GM12874 (cell line): ENCODE measurements around the gene TMEM256.

Source experiments
- TF ChIP-seq, protein P1 (sequence below): IDR thresholded peaks from 2 replicates; pipeline ENCODE4 v1.5.1; 2011; ENCODE audit warnings: low read depth, mild to moderate bottlenecking, control low read depth, low read length, moderate library complexity; ENCODE audit not compliant: insufficient read depth

The TMEM256 gene

GRCh38 chr17:7394452-7395191, 9.3 kb downstream of the TMEM256 start, which contains the start of gene PLSCR3:
Gene PLSCR3, minus strand, starts transcription at chr17:7394525. Its CDS starts 415 bp downstream, at chr17:7394110.
- TF ChIP-seq, protein P1, sequence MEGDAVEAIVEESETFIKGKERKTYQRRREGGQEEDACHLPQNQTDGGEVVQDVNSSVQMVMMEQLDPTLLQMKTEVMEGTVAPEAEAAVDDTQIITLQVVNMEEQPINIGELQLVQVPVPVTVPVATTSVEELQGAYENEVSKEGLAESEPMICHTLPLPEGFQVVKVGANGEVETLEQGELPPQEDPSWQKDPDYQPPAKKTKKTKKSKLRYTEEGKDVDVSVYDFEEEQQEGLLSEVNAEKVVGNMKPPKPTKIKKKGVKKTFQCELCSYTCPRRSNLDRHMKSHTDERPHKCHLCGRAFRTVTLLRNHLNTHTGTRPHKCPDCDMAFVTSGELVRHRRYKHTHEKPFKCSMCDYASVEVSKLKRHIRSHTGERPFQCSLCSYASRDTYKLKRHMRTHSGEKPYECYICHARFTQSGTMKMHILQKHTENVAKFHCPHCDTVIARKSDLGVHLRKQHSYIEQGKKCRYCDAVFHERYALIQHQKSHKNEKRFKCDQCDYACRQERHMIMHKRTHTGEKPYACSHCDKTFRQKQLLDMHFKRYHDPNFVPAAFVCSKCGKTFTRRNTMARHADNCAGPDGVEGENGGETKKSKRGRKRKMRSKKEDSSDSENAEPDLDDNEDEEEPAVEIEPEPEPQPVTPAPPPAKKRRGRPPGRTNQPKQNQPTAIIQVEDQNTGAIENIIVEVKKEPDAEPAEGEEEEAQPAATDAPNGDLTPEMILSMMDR: peak; percentile 64

DNA sequence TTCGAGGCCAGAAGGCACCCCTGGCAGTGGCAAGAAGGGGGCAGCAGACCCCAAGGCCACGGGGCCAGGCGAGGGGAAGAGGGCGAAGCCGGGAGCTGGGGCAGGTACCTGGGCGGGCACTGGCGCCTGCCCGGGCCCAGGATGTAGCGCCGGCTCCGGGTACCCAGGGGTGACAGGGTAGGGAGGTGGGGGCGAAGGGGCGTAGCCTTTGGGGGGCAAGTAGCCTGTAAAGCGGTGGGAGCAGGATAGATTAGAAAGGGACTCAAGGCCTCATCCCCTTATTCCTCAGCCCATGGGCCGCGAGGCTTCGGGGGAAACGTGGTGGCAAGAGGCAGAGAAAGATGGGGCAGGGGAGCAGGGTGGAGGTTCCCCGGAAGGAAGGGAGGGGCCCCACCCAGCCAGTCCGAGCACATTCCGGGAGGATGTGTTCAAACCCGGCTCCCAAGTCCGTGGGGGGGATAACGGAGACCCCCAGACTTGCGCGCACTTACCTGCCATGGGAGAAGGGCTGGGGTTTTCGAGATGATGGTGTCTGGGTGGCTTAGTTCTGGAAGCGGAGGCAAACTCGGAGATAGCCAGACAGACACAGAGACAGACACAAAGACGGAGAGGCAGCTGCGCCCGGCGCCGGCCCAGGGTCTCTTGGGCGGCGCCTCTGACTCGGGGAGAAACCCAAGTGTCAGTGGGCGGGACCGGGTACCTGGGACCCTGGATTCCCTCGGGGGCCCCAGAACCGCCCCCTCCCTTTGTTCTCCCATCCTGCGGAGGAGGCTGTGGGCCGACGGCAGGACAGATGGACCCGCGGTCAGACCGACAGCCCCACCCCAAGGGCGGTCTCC, 10.1 kb downstream of the TMEM256 start:
- TF ChIP-seq, protein P1: no peak

- TF ChIP-seq, protein P1: no peak
Observed at GRCh38 chr17:7392696-7393612, 10.9 kb downstream of the TMEM256 start.

- TF ChIP-seq, protein P1: no peak
Observed at GRCh38 chr17:7391307-7391706, 12.6 kb downstream of the TMEM256 start.

DNA sequence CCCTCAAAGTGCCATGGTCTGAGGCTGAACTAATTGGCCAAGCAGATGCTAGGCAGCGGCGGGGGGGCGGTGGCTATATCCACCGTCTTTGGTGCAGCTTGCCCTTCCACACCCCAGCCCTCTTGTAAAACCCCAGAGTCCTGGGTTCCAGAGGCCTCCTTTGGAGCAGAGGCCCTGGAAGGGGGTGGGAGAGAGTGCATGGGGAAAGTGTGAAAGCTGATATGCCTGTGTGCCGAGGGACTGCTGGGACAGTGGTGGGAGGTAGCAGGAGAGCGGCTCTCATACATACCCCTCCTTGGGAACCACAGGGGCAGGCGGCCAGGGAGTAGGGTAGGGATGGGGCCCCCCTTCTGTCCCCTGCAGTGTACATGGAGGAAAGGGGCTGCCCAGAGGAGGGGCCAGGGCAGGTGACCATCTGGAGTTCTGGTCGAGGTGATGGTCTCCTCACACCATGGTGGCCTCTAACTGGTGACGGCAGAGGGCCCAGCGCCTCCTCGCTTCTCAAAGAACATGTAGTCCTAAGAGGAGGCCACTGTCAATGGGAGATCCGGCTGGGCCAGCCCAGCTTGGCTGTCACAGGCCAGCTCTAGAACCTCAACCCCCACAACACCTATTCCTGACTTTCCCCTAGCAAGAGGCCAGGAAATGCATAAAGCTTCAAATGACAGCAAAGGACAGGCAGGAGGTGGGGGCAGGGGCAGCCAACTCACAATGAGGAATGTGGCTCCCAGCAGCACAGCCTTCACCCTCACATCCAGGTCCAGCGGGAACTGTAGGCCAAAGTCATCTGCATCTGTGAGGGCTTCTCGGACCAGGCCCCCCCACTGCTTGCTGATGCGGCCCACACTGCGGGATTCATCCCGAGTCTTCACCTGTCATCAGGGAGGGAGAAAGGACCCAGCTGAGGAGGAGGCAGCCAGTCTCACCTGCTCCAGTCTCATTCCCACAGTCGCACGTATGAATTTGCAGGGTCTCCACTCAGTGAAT, 13.7 kb downstream of the TMEM256 start:
- TF ChIP-seq, protein P1: no peak

- TF ChIP-seq, protein P1: no peak
Observed at GRCh38 chr17:7388856-7389255, 15.0 kb downstream of the TMEM256 start.
